ENCODE results near the gene RASSF5.

Gene RASSF5

DNA sequence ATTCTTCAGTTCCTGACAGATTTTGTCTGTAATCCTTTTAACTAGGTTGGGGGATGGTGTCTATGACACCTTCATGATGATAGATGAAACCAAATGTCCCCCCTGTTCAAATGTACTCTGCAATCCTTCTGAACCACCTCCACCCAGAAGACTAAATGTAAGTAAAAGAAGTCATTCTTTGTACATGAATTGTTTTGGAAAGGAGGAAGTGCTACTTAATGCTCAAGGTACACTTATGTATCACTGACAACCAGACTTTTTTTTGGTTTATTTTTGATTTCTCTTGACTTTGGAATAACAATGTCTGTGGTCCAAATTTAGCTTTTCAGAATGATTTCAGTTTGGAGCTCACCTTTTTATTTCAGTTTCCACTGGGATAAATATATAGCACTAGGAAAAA is 130.3 kb downstream of the RASSF5 start:
- no peak for DNase-seq

Data from right kidney (tissue), 1 donor.